DMS53 (cell line): ENCODE measurements around the gene NEUROG1.
"Not testable (repeated sequence)": the region's sequence is repeated elsewhere in the genome, so short reads cannot be mapped to it uniquely, and the experiment has no call there.

Experiments
- DNase-seq: peaks from one replicate; lab custom pipeline; 2025; lab: John Stamatoyannopoulos, UW

The NEUROG1 gene

DNA sequence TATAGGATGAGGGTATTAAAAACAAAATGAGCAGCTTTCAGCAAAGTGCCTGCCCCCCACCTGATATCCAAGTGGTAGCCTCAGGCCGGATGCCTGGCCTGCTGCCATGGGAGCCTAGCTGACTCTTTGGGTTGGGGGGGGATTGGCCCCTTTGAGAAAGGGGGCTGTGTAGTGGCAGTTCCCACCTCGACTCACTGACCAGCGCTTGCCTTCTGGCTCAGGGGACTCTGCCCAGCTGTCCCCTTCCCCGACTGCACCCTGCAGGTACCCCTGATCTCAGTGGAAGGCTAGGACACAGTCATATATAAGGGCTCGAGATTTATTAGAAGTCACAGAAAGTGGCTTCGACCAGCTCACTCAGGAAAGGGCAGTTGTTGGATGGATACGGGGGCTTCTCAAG, 1.5 kb upstream of the NEUROG1 start:
- no peak for DNase-seq

DNA sequence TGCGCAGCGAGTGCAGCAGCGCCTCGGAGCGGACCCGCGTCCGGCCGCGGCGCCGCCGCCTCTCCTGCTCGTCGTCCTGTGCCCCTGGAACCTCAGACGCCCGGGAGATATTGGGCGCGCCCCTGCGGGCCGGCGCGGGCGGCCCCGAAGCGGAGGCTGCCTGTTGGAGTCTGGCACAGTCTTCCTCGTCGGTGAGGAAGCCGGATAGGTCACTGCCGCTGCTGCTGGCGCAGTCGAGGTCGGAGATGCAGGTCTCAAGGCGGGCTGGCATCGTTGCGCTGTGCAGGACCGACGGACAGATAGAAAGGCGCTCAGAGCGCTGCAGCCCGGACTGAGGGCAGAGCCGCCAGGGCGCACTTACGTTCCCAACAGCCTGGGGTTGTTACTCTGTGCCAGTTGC, 344 bp downstream of the NEUROG1 start:
- DNase-seq = peak; percentile 75

DNA sequence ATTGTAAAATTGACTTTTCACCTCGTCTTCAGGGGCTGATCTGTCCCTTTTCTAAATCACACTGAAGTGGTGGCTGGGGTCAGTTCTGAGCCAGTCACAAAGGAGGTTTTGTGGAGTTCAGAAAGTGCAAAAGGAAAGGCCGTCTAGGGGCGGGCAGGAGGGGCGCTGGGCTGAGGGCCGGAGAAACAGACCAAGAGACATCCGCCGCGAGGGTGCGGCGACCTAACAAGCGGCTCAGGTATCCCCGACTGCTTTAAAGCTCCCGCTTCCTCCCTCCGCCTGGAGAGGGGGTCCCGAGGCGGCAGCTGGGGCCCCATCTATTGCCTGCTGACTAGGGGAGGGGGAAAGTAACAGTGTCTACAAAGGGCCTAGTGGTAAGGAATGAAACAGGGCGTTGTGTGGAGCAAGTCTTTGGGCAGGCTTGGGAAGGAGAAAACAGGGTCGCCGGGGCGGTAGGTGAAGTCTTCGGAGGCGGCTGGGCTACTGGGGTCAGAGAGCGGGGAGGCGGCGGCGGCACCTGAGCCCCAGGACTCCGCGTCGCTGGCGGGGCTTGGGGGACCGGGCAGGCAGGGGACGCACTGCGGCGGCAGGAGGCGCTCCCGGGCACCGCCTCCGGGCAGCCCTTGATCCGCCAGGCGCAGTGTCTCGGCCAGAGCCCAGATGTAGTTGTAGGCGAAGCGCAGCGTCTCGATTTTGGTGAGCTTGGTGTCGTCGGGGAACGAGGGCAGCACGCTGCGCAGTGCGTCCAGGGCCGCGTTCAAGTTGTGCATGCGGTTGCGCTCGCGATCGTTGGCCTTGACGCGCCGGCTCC, 950 bp downstream of the NEUROG1 start:
- peak; percentile 75 for DNase-seq

DNA sequence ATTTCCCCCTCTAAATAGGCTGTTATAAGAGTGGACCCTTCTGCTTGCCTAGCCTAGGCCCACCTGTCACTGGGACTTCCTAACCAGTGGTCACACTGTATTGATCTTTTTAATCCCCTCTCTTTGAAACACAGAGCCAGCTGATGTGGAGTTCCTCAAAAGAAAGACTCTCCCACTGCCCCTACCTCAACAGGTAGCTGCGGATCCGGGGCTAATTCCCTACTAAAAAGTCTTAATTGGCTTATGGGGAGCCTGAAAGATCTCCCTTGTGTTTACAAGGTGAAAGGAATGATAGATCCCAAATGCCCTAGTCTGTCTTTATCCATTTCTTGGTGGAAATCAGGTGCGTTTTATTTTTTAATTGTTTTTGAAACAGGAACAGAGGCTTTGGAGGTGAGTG, 2.0 kb downstream of the NEUROG1 start:
- DNase-seq = no peak

DNA sequence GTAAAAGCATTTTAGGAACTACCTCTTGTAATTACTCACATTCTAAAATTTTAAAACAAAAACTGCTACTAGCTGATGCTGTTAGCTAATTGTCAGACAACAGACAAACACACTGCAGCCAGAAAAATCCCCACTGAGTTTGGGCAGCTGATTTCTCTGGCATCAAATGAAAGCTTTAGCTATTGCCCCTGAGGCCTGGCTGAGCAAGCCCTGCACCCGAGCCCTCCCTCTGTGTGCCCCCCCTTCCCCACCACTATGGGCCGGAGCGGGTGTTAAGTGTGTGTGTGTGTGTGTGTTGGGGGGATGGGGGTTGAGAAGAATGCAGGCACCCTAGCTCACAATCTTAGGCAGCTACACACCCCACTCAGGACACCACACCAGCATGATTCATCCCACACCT, 2.4 kb downstream of the NEUROG1 start:
- no peak for DNase-seq

DNA sequence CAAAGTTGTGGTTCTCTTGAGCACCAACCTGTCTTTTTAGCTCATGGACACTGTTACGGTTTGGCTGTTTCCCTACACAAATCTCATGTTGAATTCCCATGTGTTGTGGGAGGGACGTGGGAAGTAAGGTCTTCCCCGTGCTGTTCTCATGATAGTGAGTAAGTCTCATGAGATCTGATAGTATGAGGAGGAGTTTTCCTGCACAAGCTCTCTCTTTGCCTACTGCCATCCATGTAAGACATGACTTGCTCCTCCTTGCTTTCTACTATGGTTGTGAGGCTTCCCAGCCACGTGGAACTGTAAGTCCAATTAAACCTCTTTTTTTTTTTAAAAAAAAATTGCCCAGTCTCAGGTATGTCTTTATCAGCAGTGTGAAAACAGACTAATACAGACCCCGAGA, 6.2 kb downstream of the NEUROG1 start:
- DNase-seq = not testable (repeated sequence)

DNA sequence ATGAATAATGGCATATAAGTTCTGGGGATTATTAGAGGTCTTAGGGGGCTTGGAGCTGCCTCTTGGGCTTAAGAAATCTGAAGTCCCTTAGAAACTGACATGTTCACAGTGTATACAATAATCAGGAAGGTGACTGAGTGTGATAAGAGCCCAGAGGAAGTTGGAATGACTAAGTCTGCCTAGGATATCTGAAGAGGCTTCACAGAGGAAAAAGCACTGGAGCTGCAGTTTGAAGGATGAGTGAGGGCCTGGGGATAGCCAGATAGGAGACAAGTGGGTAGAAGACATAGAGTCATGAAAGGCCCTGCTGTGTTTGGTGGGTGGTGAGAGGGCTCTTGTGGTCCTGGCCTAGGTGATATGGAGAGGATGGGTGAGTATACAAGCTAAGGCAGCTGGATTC, 8.8 kb downstream of the NEUROG1 start:
- DNase-seq = no peak

DNA sequence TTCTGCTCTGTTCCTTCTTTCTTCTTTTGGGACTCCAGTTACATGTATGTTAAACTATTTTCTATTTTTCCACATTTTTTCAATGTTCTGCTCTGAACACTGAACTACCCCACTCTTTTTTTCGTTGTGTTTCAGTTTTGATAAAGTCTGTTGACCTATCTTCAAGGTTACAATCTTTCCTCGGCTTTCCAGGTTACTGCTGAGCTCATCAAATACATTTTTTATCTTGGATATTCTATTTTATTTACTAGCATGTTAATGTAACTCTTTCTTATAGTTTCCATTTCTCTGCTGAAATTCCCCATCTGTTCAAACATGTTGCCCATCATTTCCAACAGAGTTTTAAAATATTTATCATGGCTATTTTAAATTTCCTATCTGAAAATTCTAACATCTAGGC, 13.8 kb downstream of the NEUROG1 start:
- no peak for DNase-seq

DNA sequence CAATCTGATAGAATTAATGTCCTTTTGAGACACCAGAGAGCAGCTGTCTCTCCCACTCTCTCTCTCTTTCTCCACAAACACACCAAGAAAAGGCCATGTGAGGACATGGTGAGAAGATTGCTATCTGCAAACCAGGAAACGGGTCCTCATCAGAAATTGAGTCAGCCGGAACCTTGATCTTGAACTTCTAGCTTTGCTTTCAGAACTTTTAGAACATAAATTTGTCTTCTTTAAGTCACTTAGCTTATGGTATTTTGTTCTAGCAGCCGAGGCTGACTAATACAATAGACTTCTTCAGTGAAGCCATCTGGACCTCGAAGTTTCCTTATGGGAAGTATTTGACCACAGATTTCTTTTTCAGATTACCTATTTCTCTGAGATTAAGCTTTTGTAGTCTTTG, 18.1 kb downstream of the NEUROG1 start:
- no peak for DNase-seq

DNA sequence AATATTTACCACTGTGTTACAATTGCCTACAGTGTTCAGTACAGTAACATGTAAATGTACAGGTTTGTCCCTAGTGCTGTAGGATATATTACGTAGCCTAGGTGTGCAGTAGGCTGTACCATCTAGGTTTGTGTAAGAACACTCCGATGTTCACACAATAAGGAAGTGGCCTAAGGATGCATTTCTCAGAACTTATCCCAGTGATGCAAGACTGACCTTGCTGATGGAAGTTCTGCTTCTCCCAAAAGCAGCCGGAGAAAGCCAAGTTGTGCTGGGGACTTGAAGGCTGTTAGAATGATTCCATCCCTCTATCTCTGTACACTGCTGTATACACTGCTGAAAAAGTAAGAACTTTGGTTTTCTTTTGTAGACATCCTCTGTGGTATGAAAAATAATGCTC, 21.6 kb downstream of the NEUROG1 start:
- DNase-seq = no peak

DNA sequence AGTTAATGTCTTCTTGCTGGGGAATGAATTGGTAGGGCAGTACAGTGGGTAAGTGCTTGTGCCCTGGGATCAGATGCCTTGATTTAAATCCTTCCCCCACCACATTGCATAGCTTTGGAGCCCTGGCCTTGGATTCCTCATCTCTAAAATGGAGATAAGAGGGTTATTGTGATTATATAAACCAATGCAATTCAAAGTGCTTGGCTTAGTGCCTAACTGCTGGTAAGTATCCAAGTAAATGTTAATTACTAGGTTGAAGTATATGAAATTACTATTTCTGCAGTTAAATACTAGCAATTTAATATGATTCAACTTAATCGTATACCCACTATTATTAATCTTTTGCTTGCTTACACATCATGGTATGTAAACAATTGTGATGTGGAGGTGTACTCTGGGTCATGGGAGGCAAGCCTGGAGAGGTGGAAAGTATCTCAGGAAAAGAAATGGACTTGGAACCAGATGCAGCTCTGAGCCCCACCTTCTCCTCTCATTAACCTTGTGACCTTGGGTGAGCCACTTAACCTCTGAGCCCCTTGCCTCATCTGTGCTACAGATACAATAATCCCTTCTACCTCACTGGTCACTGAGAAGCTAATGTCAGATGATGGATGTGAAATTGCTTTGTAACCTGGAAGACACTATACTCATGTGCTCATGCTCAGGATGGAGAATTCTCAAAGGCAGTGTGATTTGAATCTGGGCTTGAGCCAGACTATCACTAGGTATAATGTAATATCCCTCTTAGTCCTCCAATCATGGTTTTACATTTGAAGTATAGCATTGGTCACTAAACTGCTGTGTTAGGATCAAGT, 23.8 kb downstream of the NEUROG1 start:
- DNase-seq = no peak

DNA sequence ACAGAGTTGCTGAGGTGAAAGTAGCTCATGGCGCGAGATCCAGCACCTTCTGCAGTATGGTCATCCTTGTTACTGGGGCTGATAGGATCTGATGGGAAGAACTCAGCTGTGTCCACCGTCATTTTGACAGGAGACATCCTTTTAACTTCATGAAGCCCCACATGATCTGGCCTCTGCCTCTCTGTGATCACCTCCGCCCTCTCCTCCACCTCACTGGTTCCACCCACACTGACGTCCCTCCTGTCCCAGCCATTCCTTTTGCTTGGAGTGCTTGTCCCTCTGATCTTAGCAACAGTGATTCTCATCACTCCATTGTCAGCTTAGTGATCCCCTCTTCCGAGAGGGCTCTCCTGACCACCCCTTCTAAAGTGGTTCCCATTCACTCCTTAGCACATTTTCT, 25.8 kb downstream of the NEUROG1 start:
- DNase-seq = no peak

DNA sequence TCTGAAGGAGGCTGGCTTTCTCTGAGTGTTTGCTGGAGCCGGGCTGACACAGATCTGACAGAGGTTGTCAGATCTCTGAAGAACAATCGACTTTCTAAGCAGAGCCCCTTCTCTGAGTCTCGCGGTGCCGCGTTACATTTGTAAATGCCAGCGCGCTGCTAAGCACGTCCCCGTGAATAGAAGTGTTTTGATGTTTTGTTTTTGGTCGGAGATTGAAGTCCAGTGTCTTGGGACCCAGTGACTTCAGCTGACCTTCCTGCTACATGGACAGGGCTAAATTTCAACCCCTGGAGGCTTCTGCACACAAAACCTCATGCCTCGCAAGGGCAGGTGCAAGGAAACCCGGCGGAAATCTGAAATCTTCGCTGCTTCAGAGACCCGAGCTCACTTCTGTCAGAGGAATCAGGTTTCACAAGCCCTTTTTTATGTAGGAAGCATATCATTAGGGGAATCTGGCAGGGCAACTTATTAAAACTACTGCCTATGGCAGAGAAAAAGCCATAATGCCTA, 27.2 kb downstream of the NEUROG1 start:
- peak; percentile 63 for DNase-seq

DNA sequence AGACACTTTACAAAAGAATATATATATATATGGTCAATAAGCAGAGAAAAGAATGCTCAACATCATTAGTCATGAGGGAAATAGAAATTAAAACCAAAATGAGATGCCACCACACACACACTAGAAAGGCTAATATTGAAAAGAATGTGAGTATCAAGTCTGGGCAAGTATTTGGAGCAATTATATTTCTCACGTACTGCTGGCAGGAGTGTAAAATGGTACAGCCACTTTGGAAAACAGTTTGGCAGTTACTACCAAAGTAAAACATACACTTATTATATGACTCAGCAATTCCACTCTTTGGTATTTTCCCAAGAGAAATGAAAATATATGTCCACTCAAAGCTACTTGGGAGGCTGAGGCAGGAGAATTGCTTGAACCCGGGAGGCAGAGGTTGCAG, 29.8 kb downstream of the NEUROG1 start:
- no peak for DNase-seq

DNA sequence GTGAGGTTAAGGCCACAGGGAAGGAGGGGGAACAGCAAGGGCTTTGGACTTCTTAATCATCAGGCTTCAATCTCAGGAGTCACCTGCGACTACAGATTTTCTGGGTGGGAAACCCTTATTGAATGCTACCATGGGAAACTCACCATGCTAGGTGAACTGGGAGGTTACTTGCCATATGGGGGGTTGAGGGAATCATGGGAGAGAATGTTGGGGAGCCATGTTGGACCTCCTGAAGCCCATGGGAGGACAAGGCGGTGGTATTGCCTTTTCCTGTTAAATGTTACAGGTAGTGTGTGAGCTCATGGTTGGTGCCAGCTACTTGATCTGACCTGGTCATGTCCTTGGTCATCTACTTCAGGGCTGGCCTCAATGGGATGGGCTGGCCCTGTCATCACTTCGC, 31.4 kb downstream of the NEUROG1 start:
- DNase-seq = no peak

DNA sequence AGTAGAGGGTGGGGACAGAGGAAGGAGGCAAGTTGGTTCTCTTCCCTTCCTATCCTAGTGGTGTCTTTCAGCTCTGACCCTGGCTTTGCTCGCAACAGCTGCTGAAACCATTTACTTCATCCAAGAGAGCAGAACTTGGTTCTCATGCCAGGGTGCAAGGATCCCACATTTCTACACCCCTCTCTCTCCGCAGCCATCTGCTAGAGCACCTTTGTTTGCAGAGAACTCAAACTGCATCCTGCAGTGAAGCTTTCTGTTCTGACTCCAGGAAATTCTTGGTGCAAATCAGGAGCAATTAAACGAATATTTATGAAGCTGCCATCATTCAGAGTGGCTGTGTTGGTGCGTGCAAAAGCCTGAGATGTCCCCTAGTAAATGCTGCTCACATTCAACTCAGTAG, 31.9 kb downstream of the NEUROG1 start:
- DNase-seq = no peak

DNA sequence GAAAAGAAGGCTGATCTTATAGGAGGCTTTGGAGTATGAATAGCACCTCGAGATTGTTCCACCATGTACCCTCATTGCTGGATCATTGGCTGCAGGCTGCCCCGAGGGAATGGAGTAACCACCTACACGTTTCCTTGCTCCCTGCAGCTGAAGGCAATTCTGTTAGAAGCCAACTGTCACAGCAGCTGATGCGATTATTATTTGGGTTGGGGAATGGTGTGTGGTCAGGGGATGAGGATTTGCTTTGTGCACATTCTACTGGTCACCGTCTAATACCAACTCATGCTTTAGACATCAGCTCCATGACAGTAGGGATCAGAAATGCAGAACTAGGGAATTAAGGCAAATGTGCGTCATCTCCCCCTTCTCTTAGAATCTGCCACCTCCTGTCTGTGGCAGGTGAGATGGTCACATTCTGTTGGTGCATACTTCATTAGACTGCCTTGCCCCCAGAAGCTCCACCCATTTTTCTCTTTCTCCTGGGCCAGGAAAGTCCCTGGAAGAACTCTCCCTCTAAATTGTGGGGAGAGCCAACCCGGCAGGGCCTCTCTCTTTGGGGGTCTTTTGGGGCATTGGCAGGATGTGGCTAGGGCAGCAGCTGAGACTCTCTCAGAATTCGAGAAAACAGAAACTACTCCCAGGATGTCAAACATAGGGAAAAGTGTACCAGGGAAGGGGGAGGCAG, 32.8 kb downstream of the NEUROG1 start:
- no peak for DNase-seq

DNA sequence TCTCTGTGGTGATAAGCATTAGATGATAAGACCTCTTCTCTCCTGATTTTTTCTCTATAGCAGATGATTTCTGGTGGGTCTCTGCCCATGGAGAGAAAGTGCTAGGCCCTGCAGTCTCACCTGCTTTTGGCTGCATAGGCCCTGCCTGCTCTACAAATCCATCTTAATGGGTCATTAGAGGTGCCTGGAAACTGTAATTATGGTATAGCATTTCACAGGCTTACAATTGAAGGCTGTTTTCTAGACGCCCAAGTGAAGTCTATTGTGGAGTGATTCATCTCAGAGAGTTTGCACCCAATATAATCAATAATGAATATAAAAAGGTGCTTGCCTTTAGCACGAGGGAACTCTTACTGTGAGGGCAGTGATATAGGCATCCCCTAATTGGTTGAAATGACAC, 33.8 kb downstream of the NEUROG1 start:
- DNase-seq = no peak

DNA sequence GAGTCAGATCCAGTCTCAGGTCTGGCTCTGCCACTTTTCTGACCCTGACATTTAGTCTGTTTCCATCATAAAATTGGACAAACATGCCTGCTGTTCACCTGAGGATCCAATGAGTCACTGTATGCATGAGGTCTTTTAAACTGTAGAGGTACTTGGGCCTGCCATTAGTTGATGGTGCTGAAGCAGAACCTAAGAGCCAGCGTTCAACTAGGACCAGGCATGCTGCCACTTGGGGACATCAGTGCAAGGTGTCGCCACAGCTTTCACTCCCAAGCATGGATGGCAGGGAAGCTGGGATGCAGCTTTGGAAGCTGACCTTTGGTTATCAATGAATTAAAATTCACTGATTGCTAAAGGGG, 37.1 kb downstream of the NEUROG1 start:
- peak; percentile 71 for DNase-seq

DNA sequence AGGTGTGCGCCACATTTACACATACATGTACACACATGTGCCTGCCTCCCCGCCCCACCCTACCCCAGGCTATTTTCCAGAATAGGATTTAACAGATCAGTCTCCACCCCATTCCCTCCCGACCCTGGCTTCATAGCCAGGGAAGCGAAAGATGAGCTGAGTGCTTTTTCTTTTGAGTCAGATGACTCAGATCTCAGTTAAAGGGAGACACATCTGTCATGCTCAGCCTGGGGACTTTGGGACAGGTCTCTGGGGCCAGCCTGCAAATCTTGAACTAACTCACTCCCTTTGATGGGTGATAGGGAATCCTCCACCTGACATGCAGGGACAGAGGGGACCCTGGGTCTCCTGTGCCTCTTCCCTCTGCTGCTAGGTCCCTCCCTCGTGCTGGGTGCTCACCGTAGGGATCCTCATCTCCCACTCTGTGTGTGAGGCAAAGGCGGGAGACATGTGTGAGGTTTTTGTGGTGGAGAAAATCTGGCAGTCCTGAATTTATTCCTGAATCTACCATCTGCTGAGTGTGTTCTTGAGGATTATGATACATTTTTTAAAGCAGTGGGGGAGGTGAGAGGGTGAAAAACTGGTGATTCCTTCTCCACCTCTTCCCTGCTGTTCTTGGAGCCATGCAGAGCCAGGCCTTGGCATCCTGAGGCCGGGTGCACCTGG, 37.7 kb downstream of the NEUROG1 start:
- DNase-seq = peak; percentile 27

DNA sequence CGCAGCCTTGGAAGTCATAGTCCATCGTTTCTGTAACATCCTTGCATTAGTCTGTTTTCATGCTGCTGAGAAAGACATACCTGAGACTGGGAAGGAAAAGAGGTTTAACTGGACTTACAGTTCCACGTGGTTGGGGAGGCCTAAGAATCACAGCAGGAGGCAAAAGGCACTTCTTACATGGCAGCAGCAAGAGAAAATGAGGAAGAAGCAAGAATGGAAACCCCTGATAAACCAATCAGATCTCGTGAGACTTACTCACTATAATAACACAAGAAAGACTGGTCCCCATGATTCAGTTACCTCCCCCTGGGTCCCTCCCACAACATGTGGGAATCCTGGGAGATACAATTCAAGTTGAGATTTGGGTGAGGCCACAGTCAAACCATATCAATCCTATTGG, 40.2 kb downstream of the NEUROG1 start:
- not testable (repeated sequence) for DNase-seq

DNA sequence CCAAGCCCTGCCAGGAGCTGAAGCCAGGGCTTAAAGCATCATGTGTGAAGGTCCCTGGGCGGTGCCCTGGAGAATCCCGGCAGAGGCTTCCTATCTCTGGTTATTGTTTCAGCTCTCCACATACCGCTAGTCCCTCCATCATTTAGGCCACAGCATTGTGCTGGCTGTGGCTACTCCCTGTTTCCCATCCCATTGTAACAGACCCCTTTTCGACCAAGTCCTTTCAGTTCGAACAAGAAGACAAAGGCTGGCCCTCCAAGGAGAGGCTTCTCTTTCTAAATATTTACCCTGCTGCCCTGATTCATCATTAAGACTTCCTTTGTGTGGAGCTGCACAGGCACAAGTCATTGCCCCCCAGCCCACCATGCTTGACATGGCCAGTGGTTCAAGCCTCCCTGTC, 41.6 kb downstream of the NEUROG1 start:
- no peak for DNase-seq
